Muscle of leg (tissue), 11 donors: Measurements from ENCODE around the gene ABHD8. TPM values are rescaled to one million over a fixed set of nuclear protein-coding genes. Genes with fewer than 3 reads are reported as not detected.

Experiments used
- DNase-seq: peaks from one replicate; pipeline ENCODE4 v3.0.0; 2013
- H3K27ac ChIP-seq: one replicate; pipeline ENCODE4 v1.5.1; 2013; ENCODE audit warnings: mild to moderate bottlenecking, low read length, control low read depth
- H3K27me3 ChIP-seq: one replicate; pipeline ENCODE4 v1.6.1; 2013; ENCODE audit warnings: low read length; ENCODE audit not compliant: control insufficient read depth, insufficient read depth
- H3K36me3 ChIP-seq: one replicate; pipeline ENCODE4 v1.6.1; 2013; ENCODE audit warnings: low read length; ENCODE audit not compliant: control insufficient read depth, insufficient read depth
- H3K4me1 ChIP-seq: one replicate; pipeline ENCODE4 v1.6.1; 2013; ENCODE audit warnings: low read length; ENCODE audit not compliant: control insufficient read depth, insufficient read depth
- H3K4me3 ChIP-seq: one replicate; pipeline ENCODE4 v1.5.1; 2013; ENCODE audit warnings: low read length, control low read depth
- H3K9me3 ChIP-seq: replicated peaks from 2 replicates; pipeline ENCODE4 v1.6.1; 2013; ENCODE audit warnings: low read depth, low read length; ENCODE audit not compliant: control insufficient read depth
- WGBS: methylation state at CpG from one replicate; pipeline ENCODE4 v1.1.5; 2013; ENCODE audit warnings: missing lambda C conversion rate; ENCODE audit not compliant: insufficient coverage; 5-methylcytosine and 5-hydroxymethylcytosine counted together
- polyA plus RNA-seq, 8 donors: library from polyadenylated mRNA; unstranded; fragments of 120-200 nt; gene quantifications; one replicate each; pipeline versions ENCODE4 v1.2.1 to v1.2.3, GENCODE V29; 2013; ENCODE audit warnings: inconsistent platforms in 1 of 8, low replicate concordance in 1 of 8; ENCODE audit not compliant: insufficient read length in 8 of 8, insufficient read depth in 1 of 8
- total RNA-seq: library from RNA; stranded (reverse); fragments of 120-200 nt; gene quantifications from one replicate; pipeline ENCODE4 v1.2.4, GENCODE V29; 2013

Gene ABHD8
- total and polyA plus RNA-seq, 9 donors, result 6.1 to 10.1 (median 8.4) TPM

GRCh38 chr19:17321655-17322489, 18.6 kb upstream of the ABHD8 start:
- no peak for DNase-seq
- peaks cover 3% of the 10 kb centered on the region for H3K4me1 ChIP-seq
- H3K9me3 ChIP-seq, result no peaks in the 10 kb centered on the region
- H3K36me3 ChIP-seq, result peaks cover 51% of the 10 kb centered on the region
- no peaks in the 10 kb centered on the region for H3K27me3 ChIP-seq
- no peak overlapping the region for H3K4me3 ChIP-seq
- H3K27ac ChIP-seq, result no peak overlapping the region
- 75% methylated on average over 19 of the region's 19 CpGs for whole genome bisulfite sequencing

GRCh38 chr19:17320435-17320834, 17.2 kb upstream of the ABHD8 start:
- Histone ChIP-seq H3K27me3 (no peaks in the 10 kb centered on the region), H3K36me3 (peaks cover 58% of the 10 kb centered on the region), H3K4me1 (peaks cover 3% of the 10 kb centered on the region), H3K9me3 (no peaks in the 10 kb centered on the region), H3K4me3 (no peak overlapping the region), H3K27ac (no peak overlapping the region)
- DNase-seq, result no peak
- 88% methylated on average over 9 of the region's 11 CpGs for WGBS

DNA sequence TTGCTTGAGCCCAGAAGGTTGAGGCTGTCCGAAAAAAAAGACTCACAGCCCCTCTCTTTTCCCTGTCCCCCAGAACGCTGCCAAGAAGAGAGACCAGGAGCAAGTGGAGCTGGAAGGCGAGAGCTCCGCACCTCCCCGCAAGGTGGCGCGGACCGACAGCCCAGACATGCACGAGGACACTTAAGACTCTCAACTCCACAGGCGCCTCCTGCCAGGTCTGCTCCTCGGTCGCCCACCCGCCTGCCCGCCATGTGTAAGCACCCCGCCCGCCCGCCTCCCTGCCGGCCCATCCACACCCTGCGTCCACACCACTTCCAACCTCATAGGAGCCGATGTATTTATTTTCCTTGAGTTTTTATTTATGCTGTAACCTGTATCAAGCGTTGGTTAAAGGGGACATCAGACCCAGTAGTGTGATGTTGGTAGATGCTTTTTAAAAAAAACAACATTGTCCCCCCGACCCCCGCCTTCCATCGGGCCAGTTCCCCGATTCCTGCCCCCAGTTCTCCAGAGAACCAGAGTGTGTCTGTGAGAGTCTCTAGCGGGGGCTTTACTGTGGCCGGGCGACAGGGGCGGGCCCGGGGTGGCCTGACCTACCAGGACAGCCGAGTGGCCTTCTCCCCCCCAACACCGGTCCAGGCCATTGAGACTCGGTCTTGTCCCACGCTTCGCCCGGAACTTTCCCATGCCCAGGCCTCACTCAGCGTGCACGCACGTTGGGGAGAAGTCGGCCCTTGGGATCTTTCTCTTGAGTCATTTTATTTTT, 16.4 kb upstream of the ABHD8 start:
- Histone ChIP-seq H3K36me3 (peaks cover 55% of the 10 kb centered on the region), H3K27me3 (no peaks in the 10 kb centered on the region), H3K4me1 (peaks cover 3% of the 10 kb centered on the region), H3K4me3 (no peak overlapping the region), H3K9me3 (no peaks in the 10 kb centered on the region), H3K27ac (no peak overlapping the region)
- DNase-seq, result no peak
- WGBS, result 89% methylated on average over 31 of the region's 40 CpGs

GRCh38 chr19:17318966-17319365, 15.7 kb upstream of the ABHD8 start:
- no peak overlapping the region for H3K4me3 ChIP-seq
- WGBS, result 57% methylated on average over 1 of the region's 6 CpGs
- H3K4me1 ChIP-seq, result no peaks in the 10 kb centered on the region
- no peak for DNase-seq
- H3K9me3 ChIP-seq, result no peaks in the 10 kb centered on the region
- H3K27ac ChIP-seq, result no peak overlapping the region
- no peaks in the 10 kb centered on the region for H3K27me3 ChIP-seq
- peaks cover 59% of the 10 kb centered on the region for H3K36me3 ChIP-seq

GRCh38 chr19:17314007-17314593, 10.9 kb upstream of the ABHD8 start:
- H3K4me1 ChIP-seq, result peaks cover 12% of the 10 kb centered on the region
- H3K4me3 ChIP-seq, result no peak overlapping the region
- no peak overlapping the region for H3K27ac ChIP-seq
- no peaks in the 10 kb centered on the region for H3K27me3 ChIP-seq
- 91% methylated on average over 12 of the region's 19 CpGs for WGBS
- DNase-seq, result no peak
- no peaks in the 10 kb centered on the region for H3K9me3 ChIP-seq
- peaks cover 43% of the 10 kb centered on the region for H3K36me3 ChIP-seq

DNA sequence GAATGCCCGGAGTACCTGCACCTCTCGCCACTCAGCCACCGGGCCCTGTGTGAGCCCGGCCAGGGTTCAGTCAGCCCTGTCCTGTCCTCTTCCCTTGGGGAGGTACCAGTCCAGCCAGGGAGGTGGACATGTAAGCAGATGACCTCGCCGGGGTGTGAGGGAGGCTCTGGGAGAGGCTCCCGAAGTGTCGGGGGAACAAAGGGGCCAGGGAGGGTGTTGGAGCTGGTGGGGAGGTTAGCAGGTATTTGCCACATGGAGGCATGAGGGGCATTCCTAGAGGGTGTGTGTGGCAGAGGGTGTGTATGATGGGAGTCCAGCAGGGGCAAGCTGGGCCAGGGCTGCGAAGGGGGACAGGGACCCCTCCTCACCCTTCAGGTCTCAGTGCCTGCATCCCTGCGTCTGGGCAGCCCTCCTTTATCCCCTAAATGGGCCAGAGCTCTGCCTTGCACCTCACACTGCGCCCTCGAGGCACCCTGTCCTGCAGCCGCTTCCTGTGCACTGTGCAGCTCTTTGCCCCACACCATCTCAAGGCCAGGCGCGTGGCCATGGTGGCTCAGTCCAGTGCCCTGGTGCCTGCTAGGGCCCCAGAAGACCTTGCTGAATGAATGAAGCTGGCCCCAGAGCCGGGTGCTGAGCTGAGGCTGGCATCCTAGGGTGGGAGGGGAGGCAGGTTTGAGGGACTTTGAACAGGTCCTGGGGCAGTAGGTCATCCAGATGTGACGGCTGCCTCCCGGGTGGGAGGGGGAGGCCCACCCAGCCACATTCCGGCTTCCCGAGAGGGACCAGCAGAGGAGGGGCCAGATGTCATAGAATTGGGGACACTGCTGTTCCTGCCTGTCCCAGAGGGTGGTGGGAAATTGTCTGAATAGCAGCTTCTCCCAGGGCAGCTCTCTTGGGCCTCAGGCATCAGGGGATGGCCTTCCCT, 9.2 kb upstream of the ABHD8 start:
- H3K36me3 ChIP-seq, result peaks cover 37% of the 10 kb centered on the region
- no peaks in the 10 kb centered on the region for H3K9me3 ChIP-seq
- no peak overlapping the region for H3K27ac ChIP-seq
- 80% methylated on average over 17 of the region's 20 CpGs for WGBS
- no peaks in the 10 kb centered on the region for H3K27me3 ChIP-seq
- DNase-seq, result no peak
- H3K4me1 ChIP-seq, result peaks cover 14% of the 10 kb centered on the region
- no peak overlapping the region for H3K4me3 ChIP-seq

- Histone ChIP-seq H3K36me3 (peaks cover 37% of the 10 kb centered on the region), H3K4me1 (peaks cover 14% of the 10 kb centered on the region), H3K9me3 (no peaks in the 10 kb centered on the region), H3K4me3 (no peak overlapping the region), H3K27me3 (no peaks in the 10 kb centered on the region), H3K27ac (no peak overlapping the region)
- 85% methylated on average over 10 of the region's 11 CpGs for WGBS
- DNase-seq, result no peak
Measured at GRCh38 chr19:17311455-17312188, 8.4 kb upstream of the ABHD8 start.

DNA sequence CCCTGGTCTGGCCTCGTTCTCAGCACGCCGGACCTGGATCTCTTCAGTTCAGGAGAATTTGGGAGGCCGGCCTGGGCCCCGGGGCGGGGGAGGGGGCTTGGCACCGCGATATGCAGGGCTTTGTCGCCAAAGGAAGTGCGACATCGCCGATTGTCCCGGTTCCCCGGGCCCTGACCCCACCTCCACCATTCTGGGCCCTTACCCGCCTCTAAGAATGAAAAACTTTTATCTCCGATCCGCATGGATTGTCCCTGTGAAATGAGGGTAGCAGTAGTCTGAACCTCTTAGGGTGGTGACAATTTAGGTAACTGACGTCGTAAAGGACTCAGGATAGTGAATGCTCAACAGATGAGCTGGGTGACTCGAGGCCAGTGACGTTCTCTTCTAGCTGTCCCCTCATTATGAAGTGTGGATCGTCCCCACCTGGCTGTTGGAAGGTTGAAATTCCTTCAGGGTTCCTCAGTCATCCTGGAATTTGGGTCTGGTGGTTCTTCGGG, 6.8 kb upstream of the ABHD8 start:
- WGBS, result 8% methylated on average over 5 of the region's 23 CpGs
- DNase-seq, result no peak
- peaks cover 27% of the 10 kb centered on the region for H3K36me3 ChIP-seq
- H3K4me3 ChIP-seq, result peak overlapping the region; percentile 93
- H3K27me3 ChIP-seq, result no peaks in the 10 kb centered on the region
- H3K4me1 ChIP-seq, result peaks cover 21% of the 10 kb centered on the region
- peak overlapping the region; percentile 71 for H3K27ac ChIP-seq
- no peaks in the 10 kb centered on the region for H3K9me3 ChIP-seq
